GM12873 (cell line): ENCODE measurements around the gene ABI1.

Experiments used
- CTCF ChIP-seq: IDR thresholded peaks from 2 replicates; pipeline ENCODE4 v1.5.1; 2012; ENCODE audit warnings: low read depth, mild to moderate bottlenecking, moderate library complexity, low read length, control low read depth; ENCODE audit not compliant: insufficient read depth; ENCODE audit errors: missing control alignments

Gene ABI1

GRCh38 chr10:26860443-26861204, at the start of gene ABI1:
Gene ABI1, minus strand, starts transcription at chr10:26860958. Its CDS starts 95 bp downstream, at chr10:26860863.
- no peak for TF ChIP-seq CTCF

DNA sequence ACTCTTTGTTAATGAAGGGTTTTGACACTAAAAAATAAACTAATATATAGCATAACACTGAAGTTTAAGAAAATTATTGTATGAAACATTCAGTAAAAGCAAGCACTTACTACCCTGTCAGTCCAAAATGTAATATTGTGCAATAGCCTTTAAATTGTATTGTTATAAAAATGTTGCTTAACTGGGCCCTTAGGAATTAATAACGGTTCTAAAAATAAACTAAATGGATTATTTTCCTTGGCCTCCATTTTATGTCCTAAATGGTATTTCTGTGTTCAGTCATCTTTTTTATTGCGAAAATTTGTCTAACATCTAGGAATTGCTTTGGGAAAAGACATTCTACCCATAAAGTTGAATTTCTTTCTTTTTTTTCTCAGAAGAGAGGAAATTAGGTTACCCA, 49.0 kb upstream of the ABI1 start:
- no peak for TF ChIP-seq CTCF

DNA sequence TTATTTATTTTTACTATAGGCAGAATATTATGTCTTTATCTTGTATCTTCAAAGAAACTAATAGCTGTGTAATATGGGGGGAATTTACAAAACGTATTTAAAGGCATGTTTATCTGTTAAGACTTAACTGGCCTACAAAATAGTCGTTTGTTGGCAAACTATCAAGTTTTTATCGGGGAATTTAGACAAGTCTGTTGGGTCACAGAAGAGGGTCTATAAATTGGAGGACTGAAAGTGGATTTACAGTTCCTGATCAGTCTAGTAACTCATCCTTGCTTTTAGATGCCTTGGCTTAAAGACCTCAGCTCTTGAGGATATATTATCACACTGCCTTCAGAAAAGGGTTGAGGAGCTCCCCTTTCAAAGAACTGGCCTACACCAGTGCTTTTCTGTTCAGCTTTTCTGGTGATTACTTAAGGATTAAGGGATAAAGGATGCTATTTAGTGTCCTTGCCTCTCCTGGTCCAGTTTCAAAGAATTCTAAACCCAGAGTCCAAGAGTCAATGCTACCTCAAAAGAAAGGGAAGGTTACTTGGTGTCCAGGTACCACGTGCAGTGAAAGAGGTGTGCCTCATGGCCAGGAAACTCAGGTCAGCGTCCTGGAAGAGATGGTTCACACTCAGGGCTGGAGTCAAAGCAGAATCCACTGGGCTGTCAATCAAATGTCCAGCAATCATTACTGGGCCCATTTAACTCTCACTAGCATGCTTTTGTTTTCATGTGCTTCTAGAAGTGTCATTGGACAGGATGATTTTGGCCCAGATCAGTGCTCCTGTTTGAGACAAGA, 42.9 kb upstream of the ABI1 start:
- TF ChIP-seq CTCF, result no peak

GRCh38 chr10:26890956-26891355, 30.2 kb upstream of the ABI1 start:
- peak; percentile 69 for TF ChIP-seq CTCF

DNA sequence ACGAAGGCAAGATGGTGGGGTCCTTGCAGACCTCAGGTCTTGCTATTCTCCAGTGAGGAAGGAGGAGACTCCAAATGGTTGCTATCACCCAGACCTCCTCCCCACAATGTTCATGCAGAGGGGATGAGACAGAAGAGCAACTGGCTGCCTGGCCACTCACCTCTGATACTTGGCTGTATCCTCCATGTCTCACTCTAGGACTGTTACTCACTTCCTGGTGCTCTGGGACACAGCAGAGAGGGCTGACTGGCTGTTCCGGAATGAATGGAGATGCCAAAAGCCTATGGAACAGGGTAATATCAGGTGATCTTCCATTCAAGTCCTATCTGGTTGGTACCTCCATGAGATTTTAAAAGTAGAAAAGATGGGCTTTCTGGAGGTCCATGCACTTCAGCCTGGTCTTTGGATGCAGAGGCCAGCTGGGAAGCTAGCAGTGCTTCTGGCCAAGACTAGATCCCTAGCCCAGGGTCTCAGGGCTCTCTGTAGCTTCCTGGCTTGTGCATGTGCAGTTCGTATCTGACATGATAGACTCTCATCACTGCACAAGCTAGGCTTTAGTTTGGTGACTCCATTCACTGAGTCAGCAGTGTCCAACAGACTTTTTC, 27.0 kb upstream of the ABI1 start:
- no peak for TF ChIP-seq CTCF

DNA sequence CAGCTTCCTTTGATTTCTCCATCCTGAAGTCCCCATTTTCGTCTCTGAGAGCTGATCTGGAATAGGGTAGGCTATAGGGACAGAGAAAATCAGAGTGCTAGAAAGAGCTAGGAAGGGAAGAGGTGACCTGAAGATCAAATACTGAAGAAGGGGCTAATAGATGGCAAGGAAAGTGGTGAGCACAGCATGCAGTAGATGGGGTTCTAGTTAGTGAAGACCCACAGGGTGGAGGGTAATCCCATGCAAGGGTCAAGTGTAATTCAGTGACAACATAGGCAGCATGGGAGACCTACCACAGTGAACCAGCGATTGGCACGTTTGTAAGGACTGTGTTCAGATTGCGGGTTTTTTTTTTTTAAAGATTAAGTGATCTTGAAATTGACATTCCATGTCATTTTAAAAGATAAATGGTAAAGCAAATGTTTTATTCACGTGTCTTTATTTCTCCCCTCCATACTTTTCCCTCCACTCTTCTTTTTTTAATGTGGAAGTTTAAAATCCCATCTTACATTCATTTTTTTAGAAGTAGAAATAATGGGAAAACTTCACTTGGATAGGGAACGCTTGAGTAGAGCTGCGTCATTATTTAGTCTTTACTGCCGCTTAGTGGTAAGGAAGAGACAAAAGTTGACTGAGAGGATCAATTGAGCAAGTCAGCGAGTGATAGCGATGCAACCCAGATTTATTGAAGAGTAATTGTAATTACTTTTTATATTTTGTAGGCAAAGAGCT, 21.0 kb upstream of the ABI1 start:
- peak; percentile 78 for TF ChIP-seq CTCF
